Astrocyte (in vitro differentiated cells and primary cell): ENCODE measurements around the gene SQSTM1.

Source experiments
- CTCF ChIP-seq: IDR thresholded peaks from 2 replicates; pipeline ENCODE4 v1.5.1; 2011; ENCODE audit warnings: low read depth, mild to moderate bottlenecking, inconsistent platforms, low read length, moderate library complexity; ENCODE audit not compliant: insufficient read depth
- EZH2 ChIP-seq: IDR thresholded peaks from 2 replicates; pipeline ENCODE4 v1.6.1; 2012; ENCODE audit warnings: mild to moderate bottlenecking, low read length, inconsistent platforms; ENCODE audit not compliant: insufficient read depth

DNA sequence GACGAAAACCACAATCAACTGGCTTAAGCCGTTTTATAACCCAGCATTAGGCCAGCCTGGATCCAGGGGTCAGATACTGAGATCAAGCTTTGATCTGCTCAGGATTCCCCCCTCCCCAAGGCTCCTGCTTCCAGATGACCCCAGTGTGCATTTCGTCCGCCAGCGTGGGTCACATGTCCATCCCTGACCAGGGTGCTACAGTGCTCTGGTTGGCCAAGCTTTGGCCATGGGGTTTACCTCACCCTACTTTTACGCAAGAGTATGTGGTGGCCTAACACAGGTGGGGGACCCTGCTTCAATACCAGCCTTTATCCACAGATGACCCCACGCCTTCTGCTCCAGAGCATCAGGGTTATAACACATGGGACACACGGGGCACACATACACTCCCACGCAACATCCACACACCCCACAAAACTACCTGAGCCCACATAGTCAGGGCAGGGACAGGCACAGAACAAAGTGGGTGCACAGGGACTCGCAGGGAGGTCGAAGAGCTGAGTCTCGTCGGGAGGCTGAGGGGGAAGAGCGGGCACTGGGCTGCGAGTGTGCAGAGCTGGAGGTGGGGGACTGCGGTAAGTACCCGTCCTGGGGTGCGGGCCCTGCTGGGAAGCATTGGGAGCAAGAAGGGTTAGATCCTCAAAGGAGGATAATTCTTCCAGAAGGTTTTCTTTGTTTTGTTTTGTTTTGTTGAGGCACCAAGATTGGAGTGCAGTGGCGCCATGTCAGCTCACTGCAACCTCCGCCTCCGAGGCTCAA is 5.0 kb upstream of the SQSTM1 start:
- TF ChIP-seq CTCF, result no peak
- no peak for TF ChIP-seq EZH2
